ENCODE data around the gene F10. TPM values are rescaled to one million over a fixed set of nuclear protein-coding genes. Genes with fewer than 3 reads are reported as not detected.

F10 gene
- total and polyA plus RNA-seq, 2 of the 13 experiments (the other 11 are each of a cell fraction or from before 2014, with no cell fraction given), result 58.4 to 237 TPM

DNA sequence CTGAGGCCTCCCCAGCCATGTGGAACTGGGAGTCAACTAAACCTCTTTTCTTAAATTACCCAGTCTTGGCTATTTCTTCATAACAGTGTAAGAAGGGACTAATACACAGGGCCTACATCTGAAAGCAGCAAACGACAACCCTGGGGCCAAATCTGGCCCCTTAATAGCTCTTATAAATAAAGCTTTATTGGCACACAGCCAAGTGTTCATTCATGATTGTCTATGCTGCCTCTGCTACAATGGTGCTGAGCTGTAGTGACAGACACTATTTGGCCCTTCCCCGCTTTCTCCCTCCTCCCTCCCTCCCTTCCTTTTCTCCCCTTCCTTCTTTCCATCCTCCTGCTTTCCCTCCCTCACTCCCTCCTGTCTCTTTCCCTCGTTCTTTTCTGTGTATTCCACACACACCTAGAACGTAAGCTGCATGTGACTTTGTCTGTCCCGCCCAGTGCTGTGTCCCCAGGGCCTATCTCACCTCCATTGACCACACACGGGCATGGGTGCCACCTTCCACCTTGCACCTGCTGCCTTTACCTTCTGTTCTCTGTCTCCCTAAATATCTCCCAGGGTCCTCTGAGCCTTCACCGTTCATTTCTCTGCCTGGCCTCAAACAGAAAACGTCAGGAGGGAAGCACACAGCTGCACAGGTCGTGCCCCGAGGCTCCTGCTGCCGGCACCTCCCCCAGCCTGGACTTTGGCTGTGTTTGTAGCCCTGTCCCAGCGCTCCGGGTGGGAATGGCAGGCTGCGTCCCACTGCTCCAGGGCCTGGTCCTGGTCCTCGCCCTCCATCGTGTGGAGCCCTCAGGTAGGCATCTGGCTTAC lies 35.5 kb downstream of the F10 start, which contains the start of gene PROZ (continued):
- TF ChIP-seq, protein P1, sequence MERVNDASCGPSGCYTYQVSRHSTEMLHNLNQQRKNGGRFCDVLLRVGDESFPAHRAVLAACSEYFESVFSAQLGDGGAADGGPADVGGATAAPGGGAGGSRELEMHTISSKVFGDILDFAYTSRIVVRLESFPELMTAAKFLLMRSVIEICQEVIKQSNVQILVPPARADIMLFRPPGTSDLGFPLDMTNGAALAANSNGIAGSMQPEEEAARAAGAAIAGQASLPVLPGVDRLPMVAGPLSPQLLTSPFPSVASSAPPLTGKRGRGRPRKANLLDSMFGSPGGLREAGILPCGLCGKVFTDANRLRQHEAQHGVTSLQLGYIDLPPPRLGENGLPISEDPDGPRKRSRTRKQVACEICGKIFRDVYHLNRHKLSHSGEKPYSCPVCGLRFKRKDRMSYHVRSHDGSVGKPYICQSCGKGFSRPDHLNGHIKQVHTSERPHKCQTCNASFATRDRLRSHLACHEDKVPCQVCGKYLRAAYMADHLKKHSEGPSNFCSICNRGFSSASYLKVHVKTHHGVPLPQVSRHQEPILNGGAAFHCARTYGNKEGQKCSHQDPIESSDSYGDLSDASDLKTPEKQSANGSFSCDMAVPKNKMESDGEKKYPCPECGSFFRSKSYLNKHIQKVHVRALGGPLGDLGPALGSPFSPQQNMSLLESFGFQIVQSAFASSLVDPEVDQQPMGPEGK (CRISPR knock-in tag; IDR thresholded peaks at IDR 0.05), result peak; percentile 50; the same call in 1 of the 2 replicates
- TF ChIP-seq ZNF567 (CRISPR knock-in tag; IDR thresholded peaks at IDR 0.05; ENCODE audit: borderline replicate concordance) (no peak; the same call in 1 of the 2 replicates), PAX8 (CRISPR knock-in tag; IDR thresholded peaks at IDR 0.05; ENCODE audit: borderline replicate concordance) (no peak), ZNF792 (CRISPR knock-in tag; IDR thresholded peaks at IDR 0.05) (peak; percentile 62; the same call in 1 of the 2 replicates), GTF2F1 (IDR thresholded peaks at IDR 0.05; ENCODE audit: low read length) (no peak), ZNF790 (CRISPR knock-in tag; IDR thresholded peaks at IDR 0.05; ENCODE audit: borderline replicate concordance) (no peak; the same call in 1 of the 2 replicates), MIXL1 (CRISPR knock-in tag; IDR thresholded peaks at IDR 0.05) (peak; percentile 82; the same call in 1 of the 2 replicates), ZNF878 (CRISPR knock-in tag; IDR thresholded peaks at IDR 0.05) (no peak), NFAT5 (CRISPR knock-in tag; IDR thresholded peaks at IDR 0.05) (0 out of 2 replicates have a peak, but pooled peaks have one; percentile 61), NR3C1 (CRISPR knock-in tag; IDR thresholded peaks at IDR 0.05) (no peak), NR2F6 (IDR thresholded peaks at IDR 0.05) (peak; percentile 92), NR2F6 (CRISPR knock-in tag; IDR thresholded peaks at IDR 0.05) (peak; percentile 97), HIVEP1 (CRISPR knock-in tag; IDR thresholded peaks at IDR 0.05) (peak; percentile 77), MIER2 (CRISPR knock-in tag; IDR thresholded peaks at IDR 0.05) (0 out of 2 replicates have a peak, but pooled peaks have one; percentile 20), ZNF484 (CRISPR knock-in tag; IDR thresholded peaks at IDR 0.05; ENCODE audit: borderline replicate concordance, low read depth) (no peak), NFE2 (CRISPR knock-in tag; IDR thresholded peaks at IDR 0.05) (no peak), GATAD1 (CRISPR knock-in tag; IDR thresholded peaks at IDR 0.05) (peak; percentile 41; the same call in 1 of the 2 replicates), ZIK1 (CRISPR knock-in tag; IDR thresholded peaks at IDR 0.05; ENCODE audit: borderline replicate concordance, low read depth) (no peak), NONO (IDR thresholded peaks at IDR 0.05) (no peak), NONO (CRISPR knock-in tag; conservative IDR thresholded peaks at IDR 0.05) (peak; percentile 23; the same call in 1 of the 2 replicates), CHD4 (IDR thresholded peaks at IDR 0.05; ENCODE audit: borderline replicate concordance, low read length) (0 out of 2 replicates have a peak, but pooled peaks have one; percentile 37)
- TF ChIP-seq, protein P2, sequence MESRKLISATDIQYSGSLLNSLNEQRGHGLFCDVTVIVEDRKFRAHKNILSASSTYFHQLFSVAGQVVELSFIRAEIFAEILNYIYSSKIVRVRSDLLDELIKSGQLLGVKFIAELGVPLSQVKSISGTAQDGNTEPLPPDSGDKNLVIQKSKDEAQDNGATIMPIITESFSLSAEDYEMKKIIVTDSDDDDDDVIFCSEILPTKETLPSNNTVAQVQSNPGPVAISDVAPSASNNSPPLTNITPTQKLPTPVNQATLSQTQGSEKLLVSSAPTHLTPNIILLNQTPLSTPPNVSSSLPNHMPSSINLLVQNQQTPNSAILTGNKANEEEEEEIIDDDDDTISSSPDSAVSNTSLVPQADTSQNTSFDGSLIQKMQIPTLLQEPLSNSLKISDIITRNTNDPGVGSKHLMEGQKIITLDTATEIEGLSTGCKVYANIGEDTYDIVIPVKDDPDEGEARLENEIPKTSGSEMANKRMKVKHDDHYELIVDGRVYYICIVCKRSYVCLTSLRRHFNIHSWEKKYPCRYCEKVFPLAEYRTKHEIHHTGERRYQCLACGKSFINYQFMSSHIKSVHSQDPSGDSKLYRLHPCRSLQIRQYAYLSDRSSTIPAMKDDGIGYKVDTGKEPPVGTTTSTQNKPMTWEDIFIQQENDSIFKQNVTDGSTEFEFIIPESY (CRISPR knock-in tag; IDR thresholded peaks at IDR 0.05), result 0 out of 2 replicates have a peak, but pooled peaks have one; percentile 26
